GM13976 (cell line): ENCODE data around the gene NDUFB5.

Source experiments
- DNase-seq: peaks from one replicate; pipeline ENCODE4 v3.0.0; 2012; ENCODE audit warnings: low spot score
- in situ Hi-C: fragments of 300-500 bp; cut with MboI; formaldehyde crosslinking; loops from one replicate; pipeline ENCODE4 v1.12.0; 2022; ENCODE audit warnings: low sequenced_read_pairs, mixed read lengths, inconsistent platforms; ENCODE audit not compliant: unreplicated experiment
- TF ChIP-seq, protein P1 (sequence below): IDR thresholded peaks from 2 replicates; pipeline ENCODE4 v1.5.1; 2012; ENCODE audit warnings: borderline replicate concordance, mild to moderate bottlenecking; ENCODE audit not compliant: insufficient read depth; ENCODE audit errors: extremely low read depth, missing control alignments, control extremely low read depth

The NDUFB5 gene

DNA sequence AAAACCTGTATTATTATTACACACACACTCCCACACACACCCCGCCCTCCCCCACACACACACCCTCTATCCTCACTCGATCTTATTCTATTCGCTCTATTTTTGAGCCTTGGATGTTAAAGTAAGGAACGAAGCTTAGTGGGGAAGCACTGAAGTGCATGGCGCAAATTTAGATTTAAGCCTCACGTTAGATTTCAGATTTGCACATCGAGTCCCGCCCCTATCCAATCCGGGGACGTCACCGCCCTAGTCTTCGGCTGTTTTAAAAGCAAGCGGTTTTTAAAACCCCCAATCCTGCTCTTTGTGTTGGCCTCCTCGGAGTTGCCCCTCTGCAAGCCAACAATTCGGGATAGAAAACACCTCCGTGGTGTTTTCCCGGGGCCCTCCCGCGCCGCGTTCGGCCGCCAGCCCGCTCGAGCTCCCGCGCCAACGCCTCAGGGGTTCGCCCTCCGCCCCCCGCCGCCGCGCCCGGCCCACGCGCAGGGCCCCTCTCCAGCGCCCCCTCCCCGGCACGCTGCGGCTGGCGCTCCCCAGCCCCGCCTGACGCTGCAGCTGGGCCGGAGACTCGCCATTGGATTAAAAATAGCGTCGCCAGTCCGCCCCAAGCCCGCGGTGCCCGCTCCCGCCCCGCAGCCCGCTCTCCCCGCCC lies 48.0 kb downstream of the NDUFB5 start, which contains the start of gene USP13:
Gene USP13, plus strand, starts transcription at position 594 of the 649 bp plus-strand sequence. CDS start 186 bp downstream, outside the sequence.
- TF ChIP-seq, protein P1, sequence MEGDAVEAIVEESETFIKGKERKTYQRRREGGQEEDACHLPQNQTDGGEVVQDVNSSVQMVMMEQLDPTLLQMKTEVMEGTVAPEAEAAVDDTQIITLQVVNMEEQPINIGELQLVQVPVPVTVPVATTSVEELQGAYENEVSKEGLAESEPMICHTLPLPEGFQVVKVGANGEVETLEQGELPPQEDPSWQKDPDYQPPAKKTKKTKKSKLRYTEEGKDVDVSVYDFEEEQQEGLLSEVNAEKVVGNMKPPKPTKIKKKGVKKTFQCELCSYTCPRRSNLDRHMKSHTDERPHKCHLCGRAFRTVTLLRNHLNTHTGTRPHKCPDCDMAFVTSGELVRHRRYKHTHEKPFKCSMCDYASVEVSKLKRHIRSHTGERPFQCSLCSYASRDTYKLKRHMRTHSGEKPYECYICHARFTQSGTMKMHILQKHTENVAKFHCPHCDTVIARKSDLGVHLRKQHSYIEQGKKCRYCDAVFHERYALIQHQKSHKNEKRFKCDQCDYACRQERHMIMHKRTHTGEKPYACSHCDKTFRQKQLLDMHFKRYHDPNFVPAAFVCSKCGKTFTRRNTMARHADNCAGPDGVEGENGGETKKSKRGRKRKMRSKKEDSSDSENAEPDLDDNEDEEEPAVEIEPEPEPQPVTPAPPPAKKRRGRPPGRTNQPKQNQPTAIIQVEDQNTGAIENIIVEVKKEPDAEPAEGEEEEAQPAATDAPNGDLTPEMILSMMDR, result no peak
- DNase-seq, result peak; percentile 79
- in situ Hi-C loops, result no loop called here

DNA sequence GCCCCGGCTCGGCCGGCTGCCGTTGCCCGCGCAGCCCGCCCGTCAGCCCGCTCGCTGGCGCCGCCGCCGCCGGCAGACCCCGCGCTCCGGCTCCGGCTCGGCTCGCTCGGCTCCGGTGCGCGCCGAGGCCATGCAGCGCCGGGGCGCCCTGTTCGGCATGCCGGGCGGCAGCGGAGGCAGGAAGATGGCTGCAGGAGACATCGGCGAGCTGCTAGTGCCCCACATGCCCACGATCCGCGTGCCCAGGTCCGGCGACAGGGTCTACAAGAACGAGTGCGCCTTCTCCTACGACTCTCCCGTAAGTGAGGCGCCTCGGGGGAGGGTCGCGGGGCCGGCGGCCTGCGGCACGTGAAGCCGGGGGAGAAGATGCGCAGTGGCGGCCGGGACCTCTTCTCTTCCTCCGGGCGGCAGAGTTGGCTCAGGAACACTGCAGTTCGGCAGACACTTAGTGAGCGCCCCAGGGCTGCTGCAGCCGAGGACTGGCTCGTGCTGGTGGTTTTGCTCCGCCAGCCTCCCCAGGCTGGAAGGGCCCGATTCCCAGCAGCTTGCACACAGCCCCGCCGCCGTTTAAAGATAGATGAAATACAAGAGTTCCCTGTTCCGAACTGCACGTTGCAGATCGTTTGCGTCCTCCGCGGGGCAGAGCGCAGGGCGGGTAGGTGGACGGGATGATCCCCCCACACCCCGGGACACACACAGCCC lies 48.7 kb downstream of the NDUFB5 start:
- DNase-seq, result peak; percentile 71
- in situ Hi-C loops, result no loop called here
- TF ChIP-seq, protein P1, result peak; percentile 17

DNA sequence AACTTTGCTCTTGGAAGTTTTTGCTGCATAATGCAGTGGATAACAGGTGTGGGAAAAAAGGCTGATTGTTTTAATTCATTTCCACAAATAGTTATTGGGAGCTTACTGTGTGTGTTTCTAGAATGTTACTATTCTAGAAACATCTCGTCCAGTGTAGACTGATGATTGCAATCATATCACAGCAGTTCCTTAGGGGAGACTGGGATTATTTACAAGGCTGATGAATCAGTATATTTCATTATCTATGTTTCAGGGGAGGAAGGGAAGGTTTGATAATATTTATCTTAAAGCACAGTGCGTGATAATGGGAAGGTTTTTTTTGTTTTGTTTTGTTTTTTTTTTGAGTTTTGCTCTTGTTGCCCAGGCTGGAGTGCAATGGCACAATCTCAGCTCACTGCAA lies 50.6 kb downstream of the NDUFB5 start:
- in situ Hi-C loops, result no loop called here
- TF ChIP-seq, protein P1, result no peak
- no peak for DNase-seq

DNA sequence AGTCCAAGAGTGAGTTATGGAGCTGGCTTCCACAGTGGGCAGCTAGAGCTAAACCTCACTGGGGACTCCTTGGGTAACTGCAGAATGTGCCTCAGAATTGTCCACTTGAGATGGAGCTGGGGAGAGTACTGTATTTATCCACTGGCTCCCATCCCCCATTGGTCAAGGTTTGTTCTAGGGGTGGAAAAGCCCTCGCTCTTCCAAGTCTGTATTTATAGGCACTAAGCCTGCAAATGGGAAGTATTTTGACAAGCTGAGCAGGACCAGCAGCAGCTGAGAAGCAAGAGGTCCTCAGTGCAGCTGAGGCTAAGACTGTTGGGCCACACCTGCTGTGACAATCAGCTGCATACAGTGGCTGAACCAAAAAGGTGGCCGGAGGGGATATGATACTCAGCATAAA lies 54.0 kb downstream of the NDUFB5 start:
- DNase-seq, result no peak
- in situ Hi-C loops, result no loop called here
- TF ChIP-seq, protein P1, result no peak

DNA sequence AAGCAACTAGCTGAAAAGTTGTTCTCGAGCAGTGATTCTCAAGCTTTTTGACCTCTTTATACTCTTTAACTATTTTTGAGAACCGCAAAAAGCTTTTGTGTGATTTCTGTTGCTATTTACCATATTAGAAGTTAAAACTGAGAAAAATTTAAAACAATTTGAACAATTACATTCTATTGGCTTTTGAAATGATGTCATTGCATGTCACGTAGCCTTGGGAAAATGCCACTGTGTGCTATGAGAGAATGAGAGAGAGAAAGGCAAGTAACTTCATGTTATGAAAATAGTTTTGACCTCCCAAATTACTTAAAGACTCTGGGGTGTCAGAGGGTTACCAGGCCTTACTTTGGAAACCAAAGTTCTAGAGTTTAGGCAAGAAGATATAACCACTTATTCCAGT lies 56.3 kb downstream of the NDUFB5 start:
- in situ Hi-C loops, result no loop called here
- no peak for DNase-seq
- TF ChIP-seq, protein P1, result no peak

DNA sequence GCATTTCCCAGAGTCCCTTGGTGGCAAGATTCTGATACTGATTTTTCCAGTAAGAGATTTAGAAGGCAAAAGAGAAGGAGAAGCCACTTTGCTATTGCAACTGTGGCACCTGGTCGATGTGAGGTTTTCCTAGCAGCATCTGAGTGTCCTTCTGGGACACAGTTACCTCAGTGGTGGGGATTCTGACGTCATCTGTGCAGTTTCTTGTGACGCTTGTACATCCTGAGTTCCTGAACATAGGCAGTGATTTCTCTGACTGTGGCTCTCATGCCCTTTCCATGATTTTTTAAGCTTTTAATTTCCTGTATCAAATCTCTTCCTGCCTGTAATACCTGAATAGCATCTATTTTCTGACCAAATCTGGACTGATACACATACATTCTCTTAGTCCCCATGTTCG lies 57.2 kb downstream of the NDUFB5 start:
- DNase-seq, result no peak
- TF ChIP-seq, protein P1, result no peak
- in situ Hi-C loops, result no loop called here

DNA sequence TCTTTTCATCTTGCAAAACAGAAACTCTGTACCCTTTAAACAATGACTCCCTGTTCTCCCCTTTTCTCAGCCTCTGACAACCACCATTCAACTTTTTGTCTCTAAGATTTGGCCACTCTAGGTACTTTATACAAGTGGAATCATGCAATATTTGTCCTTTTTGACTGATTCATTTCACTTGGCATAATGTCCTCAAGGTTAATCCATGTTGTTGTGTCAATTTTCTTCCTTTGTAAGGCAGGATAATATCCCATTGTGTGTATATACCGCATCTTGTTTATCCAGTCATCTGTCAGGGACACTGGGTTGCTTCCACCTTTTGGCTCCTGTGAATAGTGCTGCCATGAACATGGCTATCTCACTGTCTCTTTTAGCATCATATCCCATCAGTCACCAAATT lies 58.5 kb downstream of the NDUFB5 start:
- DNase-seq, result no peak
- in situ Hi-C loops, result no loop called here
- TF ChIP-seq, protein P1, result no peak
